Stimulated activated CD4-positive, alpha-beta T cell treated with anti-CD3 and anti-CD28 coated beads, Interleukin-15, amount 100 ng/mL, for 1 hour (primary cell): ENCODE measurements around the gene C6orf47.

Experiments
- DNase-seq, 2 donors: peaks; one replicate each; pipeline ENCODE4 v3.0.0-alpha.2; 2020; ENCODE audit warnings: low read depth in 1 of 2, low spot score in 1 of 2

C6orf47 gene

GRCh38 chr6:31661262-31662123, 915 bp upstream of the C6orf47 start:
- no peak for DNase-seq

GRCh38 chr6:31659649-31660380, 763 bp downstream of the C6orf47 start:
- no peak for DNase-seq

GRCh38 chr6:31658983-31659648, 1.5 kb downstream of the C6orf47 start:
- no peak for DNase-seq

GRCh38 chr6:31658158-31658688, 2.4 kb downstream of the C6orf47 start:
- no peak for DNase-seq

GRCh38 chr6:31657406-31658157, 3.0 kb downstream of the C6orf47 start:
- DNase-seq: no peak

- DNase-seq: no peak
Measured at GRCh38 chr6:31655349-31656237, 5.0 kb downstream of the C6orf47 start, which contains the start of gene APOM. Gene APOM (plus strand): TSS chr6:31655894. CDS start chr6:31655967, 73 bp downstream.

GRCh38 chr6:31654574-31655348, 5.8 kb downstream of the C6orf47 start:
- no peak for DNase-seq

GRCh38 chr6:31652925-31653724, 7.5 kb downstream of the C6orf47 start:
- DNase-seq: peak in 1 of 2 donors; percentile 66

GRCh38 chr6:31651602-31652191, 8.9 kb downstream of the C6orf47 start:
- no peak for DNase-seq

GRCh38 chr6:31645325-31645724, 15.3 kb downstream of the C6orf47 start:
- DNase-seq: no peak

GRCh38 chr6:31643818-31644454, 16.6 kb downstream of the C6orf47 start:
- no peak for DNase-seq

GRCh38 chr6:31642798-31643570, 17.6 kb downstream of the C6orf47 start:
- DNase-seq: no peak

GRCh38 chr6:31641370-31641769, 19.2 kb downstream of the C6orf47 start:
- DNase-seq: no peak

- no peak for DNase-seq
Measured at GRCh38 chr6:31640612-31641011, 20.0 kb downstream of the C6orf47 start.

- DNase-seq: no peak
Measured at GRCh38 chr6:31639449-31639861, 21.1 kb downstream of the C6orf47 start.

GRCh38 chr6:31639043-31639442, 21.5 kb downstream of the C6orf47 start:
- DNase-seq: no peak
